Stimulated activated CD4-positive, alpha-beta T cell treated with anti-CD3 and anti-CD28 coated beads, Interleukin-12 subunit alpha, Interleukin-12 subunit beta, amount 100 ng/mL, for 48 hours (primary cell): Measurements from ENCODE around the gene TAS2R42.

ENCODE experiments used
- DNase-seq, 3 donors: peaks; one replicate each; pipeline ENCODE4 v3.0.0-alpha.2; 2020; ENCODE audit warnings: low read depth in 2 of 3, low spot score in 1 of 3

The TAS2R42 gene

GRCh38 chr12:11147420-11147819 is 39.3 kb downstream of the TAS2R42 start:
- DNase-seq: no peak

GRCh38 chr12:11144297-11144696 is 42.4 kb downstream of the TAS2R42 start:
- no peak for DNase-seq

- DNase-seq: no peak
Observed at GRCh38 chr12:11143352-11143751, 43.4 kb downstream of the TAS2R42 start.

GRCh38 chr12:11136075-11136474 is 50.7 kb downstream of the TAS2R42 start:
- DNase-seq: no peak
